Karpas-422 (cell line): ENCODE measurements around the gene ZNF428. TPM values are rescaled to one million over a fixed set of nuclear protein-coding genes. Genes with fewer than 3 reads are reported as not detected.

ENCODE experiments used
- DNase-seq: peaks from one replicate; pipeline ENCODE4 v3.0.0-alpha.2; 2015
- H2AFZ ChIP-seq: fragments of 200-600 bp; sonication (generic); 2 replicates; pipeline ENCODE4 v1.6.1; 2014; ENCODE audit warnings: antibody characterized with exemption, low read length, mixed read lengths
- H3K27ac ChIP-seq: fragments of 200-600 bp; sonication (generic); 2 replicates; pipeline ENCODE4 v1.5.1; 2014; ENCODE audit warnings: mild to moderate bottlenecking, low read length, moderate library complexity
- H3K27me3 ChIP-seq: fragments of 200-600 bp; sonication (generic); 2 replicates; pipeline ENCODE4 v1.6.1; 2014; ENCODE audit warnings: low read length, mixed read lengths
- H3K36me3 ChIP-seq: fragments of 200-600 bp; sonication (generic); 2 replicates; pipeline ENCODE4 v1.6.1; 2014; ENCODE audit warnings: low read length, mixed read lengths; ENCODE audit not compliant: insufficient read depth
- H3K4me1 ChIP-seq: fragments of 200-600 bp; sonication (generic); 2 replicates; pipeline ENCODE4 v1.6.1; 2014; ENCODE audit warnings: mild to moderate bottlenecking, low read length, mixed read lengths
- H3K4me2 ChIP-seq: fragments of 200-600 bp; sonication (generic); 2 replicates; pipeline ENCODE4 v1.6.1; 2014; ENCODE audit warnings: low read length, low read depth, mild to moderate bottlenecking; ENCODE audit not compliant: poor library complexity, severe bottlenecking
- H3K4me3 ChIP-seq: fragments of 200-600 bp; sonication (generic); 2 replicates; pipeline ENCODE4 v1.5.1; 2014; ENCODE audit warnings: mild to moderate bottlenecking, antibody characterized with exemption, low read length, mixed read lengths
- H3K79me2 ChIP-seq: fragments of 200-600 bp; sonication (generic); 2 replicates; pipeline ENCODE4 v1.6.1; 2014; ENCODE audit warnings: mild to moderate bottlenecking, low read length, mixed read lengths
- H3K9ac ChIP-seq: fragments of 200-600 bp; sonication (generic); 2 replicates; pipeline ENCODE4 v1.6.0; 2014; ENCODE audit warnings: low read length
- H3K9me2 ChIP-seq: fragments of 200-600 bp; sonication (generic), shearing (Covaris generic); replicated peaks from 2 replicates; pipeline ENCODE4 v1.6.0; 2014; ENCODE audit warnings: mild to moderate bottlenecking, low read length, moderate library complexity; ENCODE audit not compliant: insufficient read depth
- H3K9me3 ChIP-seq: fragments of 300-700, 200-600 bp; sonication (generic); 2 replicates; pipeline ENCODE4 v1.6.1; 2014; ENCODE audit warnings: low read length, mixed read lengths
- H4K20me1 ChIP-seq: fragments of 200-600 bp; sonication (generic); 2 replicates; pipeline ENCODE4 v1.6.1; 2014; ENCODE audit warnings: mild to moderate bottlenecking, antibody characterized with exemption, low read length, low read depth; ENCODE audit not compliant: insufficient read depth
- total RNA-seq: library from RNA; depleted of rRNA; stranded (reverse); fragments of >200 nt; shearing (Covaris generic); gene quantifications from 2 replicates; pipeline ENCODE4 v1.2.3, GENCODE V29; 2014; ENCODE audit warnings: low replicate concordance

ZNF428 gene
- total RNA-seq, 1 experiment from 2014 or later: 37.9 TPM

DNA sequence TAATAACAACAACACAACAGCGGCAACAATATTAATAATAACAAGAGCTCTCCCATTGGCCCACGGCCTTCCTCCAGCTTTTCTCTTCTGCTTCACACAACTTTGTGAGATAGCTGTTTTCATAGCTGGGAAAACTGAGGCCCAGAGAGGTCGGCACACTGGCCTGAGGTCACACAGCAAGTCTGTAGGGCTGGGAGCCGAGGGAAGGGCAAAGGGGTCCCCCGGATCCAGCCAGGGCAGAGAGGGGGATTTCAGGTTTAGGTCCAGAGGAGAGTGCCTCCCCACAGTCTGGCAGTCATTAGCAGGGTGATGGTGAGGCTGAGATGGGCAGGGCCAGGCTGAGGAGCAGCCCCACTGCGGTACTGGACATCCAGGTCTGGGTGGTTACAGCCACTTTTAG lies 29.2 kb upstream of the ZNF428 start:
- no peaks in the 10 kb centered on the region for H3K4me1 ChIP-seq
- no peaks in the 10 kb centered on the region for H4K20me1 ChIP-seq
- no peak overlapping the region for H3K9ac ChIP-seq
- H3K9me3 ChIP-seq: no peaks in the 10 kb centered on the region
- no peaks in the 10 kb centered on the region for H3K27me3 ChIP-seq
- no peak overlapping the region for H3K4me3 ChIP-seq
- no peak overlapping the region for H3K4me2 ChIP-seq
- no peaks in the 10 kb centered on the region for H3K79me2 ChIP-seq
- H2AFZ ChIP-seq: no peak overlapping the region
- no peaks in the 10 kb centered on the region for H3K9me2 ChIP-seq
- no peak for DNase-seq
- H3K27ac ChIP-seq: no peak overlapping the region
- no peaks in the 10 kb centered on the region for H3K36me3 ChIP-seq

DNA sequence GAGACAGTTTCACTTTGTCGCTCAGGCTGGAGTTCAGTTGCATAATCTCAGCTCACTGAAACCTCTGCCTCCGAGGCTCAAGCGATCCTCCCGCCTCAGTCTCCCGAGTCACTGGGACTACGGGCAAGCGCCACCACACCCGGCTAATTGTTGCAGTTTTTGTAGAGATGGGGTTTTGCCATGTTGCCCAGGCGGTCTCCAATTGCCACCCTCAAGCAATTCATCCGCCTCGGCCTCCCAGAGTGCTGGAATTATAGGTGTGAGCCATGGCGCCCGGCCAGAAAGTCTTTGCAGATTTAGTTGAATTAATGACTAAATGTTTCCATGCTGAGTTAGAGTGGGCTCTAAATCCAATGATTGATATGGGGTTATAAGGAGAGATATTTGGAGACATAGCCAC lies 24.8 kb upstream of the ZNF428 start:
- Histone ChIP-seq H3K9me3 (no peaks in the 10 kb centered on the region), H3K36me3 (no peaks in the 10 kb centered on the region), H3K4me2 (no peak overlapping the region), H3K79me2 (no peaks in the 10 kb centered on the region), H3K9ac (no peak overlapping the region), H3K4me1 (no peaks in the 10 kb centered on the region), H3K27ac (no peak overlapping the region), H2AFZ (no peak overlapping the region), H3K9me2 (no peaks in the 10 kb centered on the region), H4K20me1 (no peaks in the 10 kb centered on the region), H3K4me3 (no peak overlapping the region), H3K27me3 (no peaks in the 10 kb centered on the region)
- no peak for DNase-seq

DNA sequence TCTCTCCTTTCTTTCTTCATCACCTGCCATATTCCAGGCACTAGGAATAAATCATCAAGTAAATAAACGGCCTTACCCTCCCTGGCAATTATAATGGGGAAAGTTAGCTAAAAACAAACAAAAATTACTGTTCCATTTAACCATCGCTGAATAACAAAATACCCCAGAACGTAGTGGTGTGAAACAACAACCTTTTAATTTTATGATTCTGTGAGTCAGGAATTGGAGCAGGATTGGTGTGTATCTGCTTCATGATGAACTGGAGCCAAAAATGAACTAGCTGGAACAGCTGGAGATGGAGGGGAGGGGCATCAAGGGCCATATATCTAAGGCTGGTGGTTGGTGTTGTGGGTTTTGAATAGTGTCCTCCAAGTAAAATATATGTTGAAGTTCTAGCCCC lies 23.9 kb upstream of the ZNF428 start:
- H3K79me2 ChIP-seq: no peaks in the 10 kb centered on the region
- no peaks in the 10 kb centered on the region for H4K20me1 ChIP-seq
- no peak overlapping the region for H3K9ac ChIP-seq
- no peak overlapping the region for H2AFZ ChIP-seq
- no peak overlapping the region for H3K27ac ChIP-seq
- H3K36me3 ChIP-seq: no peaks in the 10 kb centered on the region
- H3K27me3 ChIP-seq: no peaks in the 10 kb centered on the region
- no peaks in the 10 kb centered on the region for H3K9me2 ChIP-seq
- no peaks in the 10 kb centered on the region for H3K4me1 ChIP-seq
- no peak for DNase-seq
- no peaks in the 10 kb centered on the region for H3K9me3 ChIP-seq
- H3K4me2 ChIP-seq: no peak overlapping the region
- H3K4me3 ChIP-seq: no peak overlapping the region

DNA sequence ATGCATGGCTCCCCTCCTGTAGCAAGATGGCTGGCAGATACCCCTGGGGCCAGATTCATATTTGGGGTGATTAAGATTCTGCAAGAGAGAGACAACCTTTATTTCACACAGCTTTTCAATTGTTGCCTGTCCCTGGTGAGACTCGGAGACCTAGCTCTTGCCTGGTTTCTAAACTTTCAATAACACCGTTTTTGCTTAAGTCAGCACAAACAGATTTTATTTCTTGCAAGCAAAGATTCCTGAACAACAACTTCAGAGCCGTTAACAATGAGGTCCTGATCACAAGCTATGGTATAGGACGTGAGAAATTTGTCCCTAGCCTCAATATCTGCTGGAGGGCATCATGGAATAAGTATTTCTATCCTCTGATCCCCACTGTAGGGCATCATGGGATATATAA lies 23.1 kb upstream of the ZNF428 start:
- no peaks in the 10 kb centered on the region for H3K36me3 ChIP-seq
- no peaks in the 10 kb centered on the region for H3K9me2 ChIP-seq
- H4K20me1 ChIP-seq: no peaks in the 10 kb centered on the region
- H3K79me2 ChIP-seq: no peaks in the 10 kb centered on the region
- H3K9me3 ChIP-seq: no peaks in the 10 kb centered on the region
- no peak overlapping the region for H3K4me2 ChIP-seq
- no peak overlapping the region for H3K27ac ChIP-seq
- no peaks in the 10 kb centered on the region for H3K27me3 ChIP-seq
- no peaks in the 10 kb centered on the region for H3K4me1 ChIP-seq
- H3K4me3 ChIP-seq: no peak overlapping the region
- no peak for DNase-seq
- H2AFZ ChIP-seq: no peak overlapping the region
- H3K9ac ChIP-seq: no peak overlapping the region

DNA sequence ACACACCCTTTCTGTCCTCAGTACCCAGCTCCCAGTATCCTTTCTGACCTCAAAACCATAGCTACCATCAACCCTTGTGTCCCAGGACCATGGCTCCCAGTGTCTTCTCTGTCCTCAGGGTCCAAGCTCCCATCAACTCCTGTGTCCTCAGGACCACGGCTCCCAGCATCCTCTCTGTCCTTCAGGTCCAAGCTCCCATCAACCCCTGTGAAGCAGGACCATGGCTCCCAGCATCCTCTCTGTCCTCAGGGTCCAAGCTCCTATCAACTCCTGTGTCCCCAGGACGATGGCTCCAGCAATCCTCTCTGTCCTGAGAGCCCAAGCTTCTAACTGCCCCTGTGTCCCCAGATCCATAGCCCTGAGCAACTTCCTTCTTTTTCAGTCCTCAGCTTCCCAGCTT lies 21.9 kb upstream of the ZNF428 start:
- Histone ChIP-seq H3K27me3 (no peaks in the 10 kb centered on the region), H3K36me3 (no peaks in the 10 kb centered on the region), H2AFZ (no peak overlapping the region), H3K9me3 (no peaks in the 10 kb centered on the region), H3K27ac (no peak overlapping the region), H3K79me2 (no peaks in the 10 kb centered on the region), H3K4me1 (no peaks in the 10 kb centered on the region), H4K20me1 (no peaks in the 10 kb centered on the region), H3K4me3 (no peak overlapping the region), H3K9ac (no peak overlapping the region), H3K4me2 (no peak overlapping the region), H3K9me2 (no peaks in the 10 kb centered on the region)
- no peak for DNase-seq

DNA sequence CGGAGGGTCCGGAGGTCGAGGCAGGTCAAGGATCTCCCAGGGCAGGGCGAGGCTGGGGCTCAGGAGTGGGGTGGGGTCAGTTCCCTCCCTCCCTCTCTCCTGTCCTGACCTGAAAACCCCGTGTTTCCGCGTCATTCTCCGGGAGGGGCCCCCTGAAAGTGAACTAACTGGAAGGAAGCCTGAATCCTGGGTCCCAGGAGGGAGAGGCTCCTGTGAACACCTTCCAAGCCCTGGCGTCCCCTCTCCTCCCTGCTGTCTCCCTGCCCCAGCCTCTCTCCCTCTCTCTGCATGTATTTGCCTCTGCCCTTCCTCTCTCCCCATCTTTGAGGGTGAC lies 21.0 kb upstream of the ZNF428 start:
- DNase-seq: no peak
- H4K20me1 ChIP-seq: no peaks in the 10 kb centered on the region
- H3K9ac ChIP-seq: no peak overlapping the region
- H3K4me3 ChIP-seq: no peak overlapping the region
- H3K4me2 ChIP-seq: no peak overlapping the region
- no peaks in the 10 kb centered on the region for H3K27me3 ChIP-seq
- H3K9me2 ChIP-seq: no peaks in the 10 kb centered on the region
- H3K27ac ChIP-seq: no peak overlapping the region
- H3K79me2 ChIP-seq: no peaks in the 10 kb centered on the region
- no peaks in the 10 kb centered on the region for H3K9me3 ChIP-seq
- no peak overlapping the region for H2AFZ ChIP-seq
- no peaks in the 10 kb centered on the region for H3K36me3 ChIP-seq
- H3K4me1 ChIP-seq: no peaks in the 10 kb centered on the region

DNA sequence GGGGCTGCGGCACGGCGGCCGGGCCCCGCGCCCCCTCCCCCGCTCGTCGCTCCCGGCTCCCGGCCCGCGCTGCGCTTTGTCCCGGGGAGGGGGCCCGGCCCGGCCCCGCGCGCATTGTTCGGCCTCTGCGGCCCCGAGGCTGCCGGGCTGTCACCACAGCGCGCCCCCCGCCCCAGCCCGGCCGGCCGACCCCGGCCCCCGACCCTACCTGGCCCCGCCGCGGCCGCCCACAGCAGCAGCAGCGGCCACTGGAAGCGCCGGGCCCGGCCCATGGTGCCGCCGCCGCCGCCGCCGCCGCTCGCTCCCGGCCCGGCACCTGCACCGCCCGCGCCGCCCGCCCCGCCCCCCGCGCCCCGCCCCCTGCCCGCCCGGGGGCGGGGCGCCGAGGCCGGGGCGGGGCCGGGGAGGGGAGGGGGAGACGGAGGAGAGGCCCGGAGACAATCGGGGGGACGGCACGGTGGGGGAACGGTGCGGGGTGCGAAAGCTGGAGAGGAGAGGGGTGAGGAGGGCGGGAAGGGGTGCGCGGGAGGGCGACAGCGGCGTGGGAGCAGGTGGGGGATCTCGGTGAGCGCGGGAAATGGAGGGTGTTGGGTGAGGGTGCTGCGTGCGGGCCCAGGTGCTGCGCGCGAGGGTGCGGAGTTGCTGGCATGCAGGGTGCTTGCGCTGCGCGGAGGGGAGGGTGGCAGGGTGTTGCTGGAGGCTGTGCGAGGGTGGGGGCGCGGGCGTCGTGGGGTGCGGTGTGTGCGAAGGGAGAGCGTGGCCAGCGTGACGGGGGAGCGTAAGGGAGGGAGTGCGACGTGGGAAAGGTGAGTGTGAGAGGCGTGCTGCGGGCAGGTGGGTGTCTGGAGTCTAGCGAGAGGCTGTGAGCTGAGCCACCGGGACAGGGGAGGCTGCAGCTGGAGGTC lies 20.3 kb upstream of the ZNF428 start, which contains the start of gene CADM4:
Gene CADM4 (minus strand): TSS at position 332 of the 905 bp plus-strand sequence. CDS start 60 bp downstream, at position 272.
- Histone ChIP-seq H3K9ac (no peak within 1 kb of the TSS), H3K79me2 (no peaks in the 10 kb centered on the region), H3K36me3 (no peaks in the 10 kb centered on the region), H3K9me2 (no peaks in the 10 kb centered on the region), H3K9me3 (no peaks in the 10 kb centered on the region), H4K20me1 (no peaks in the 10 kb centered on the region), H3K4me1 (no peaks in the 10 kb centered on the region), H3K27me3 (no peaks in the 10 kb centered on the region), H3K27ac (no peak within 1 kb of the TSS), H3K4me3 (no peak within 1 kb of the TSS), H3K4me2 (no peak within 1 kb of the TSS), H2AFZ (no peak within 1 kb of the TSS)
- no peak for DNase-seq

DNA sequence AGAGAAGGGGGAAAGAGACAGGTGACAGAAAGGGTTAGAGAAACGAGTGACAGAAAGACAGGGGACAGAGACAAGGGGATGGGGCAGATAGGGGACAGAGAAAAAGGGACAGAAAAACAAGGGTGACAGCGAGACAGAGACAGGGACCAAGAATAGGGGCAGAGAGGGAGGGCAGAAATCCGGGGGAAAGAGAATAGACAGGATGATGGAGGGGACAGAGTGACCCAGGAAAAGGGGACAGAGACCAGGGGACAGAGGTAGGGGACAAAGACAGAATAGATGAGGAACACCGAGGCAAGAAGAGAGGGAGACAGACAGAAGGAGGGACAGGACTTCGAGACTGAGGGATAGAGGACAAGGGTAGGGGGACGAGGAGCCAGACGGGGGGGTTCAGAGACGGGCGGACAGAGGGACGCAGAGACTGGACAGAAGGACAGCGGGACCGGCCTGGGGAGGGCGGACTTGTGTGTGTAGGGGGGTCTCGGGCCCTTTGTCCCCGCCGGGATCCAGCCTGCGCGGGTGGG lies 19.6 kb upstream of the ZNF428 start:
- Histone ChIP-seq H4K20me1 (no peaks in the 10 kb centered on the region), H2AFZ (no peak overlapping the region), H3K27me3 (no peaks in the 10 kb centered on the region), H3K4me2 (no peak overlapping the region), H3K9ac (no peak overlapping the region), H3K79me2 (no peaks in the 10 kb centered on the region), H3K4me3 (no peak overlapping the region), H3K4me1 (no peaks in the 10 kb centered on the region), H3K9me3 (no peaks in the 10 kb centered on the region), H3K36me3 (no peaks in the 10 kb centered on the region), H3K27ac (no peak overlapping the region), H3K9me2 (no peaks in the 10 kb centered on the region)
- DNase-seq: no peak
